Epithelial cell of proximal tubule (primary cell): ENCODE data around the gene WIPI1. TPM values are rescaled to one million over a fixed set of nuclear protein-coding genes. Genes with fewer than 3 reads are reported as not detected.
A peak's percentile ranks its signal among the peaks of the same experiment; 100 is the strongest.

Experiments
- DNase-seq: peaks from one replicate; pipeline ENCODE4 v3.0.0-alpha.2; 2011; ENCODE audit warnings: low read depth
- H3K4me3 ChIP-seq: 2 replicates; pipeline ENCODE4 v1.5.1; 2011; ENCODE audit warnings: low read depth, mild to moderate bottlenecking, low read length
- total RNA-seq: library from RNA; depleted of rRNA; stranded (reverse); fragments of >200 nt; gene quantifications from 2 replicates; pipeline ENCODE4 v1.2.3, GENCODE V29; 2015
- TF ChIP-seq, protein P1 (sequence below): conservative IDR thresholded peaks from 2 replicates; pipeline ENCODE4 v1.5.1; 2012; ENCODE audit warnings: low read depth, mild to moderate bottlenecking, low read length

WIPI1 gene
- total RNA-seq, 1 donor from 2014 or later, result 20.2 TPM

DNA sequence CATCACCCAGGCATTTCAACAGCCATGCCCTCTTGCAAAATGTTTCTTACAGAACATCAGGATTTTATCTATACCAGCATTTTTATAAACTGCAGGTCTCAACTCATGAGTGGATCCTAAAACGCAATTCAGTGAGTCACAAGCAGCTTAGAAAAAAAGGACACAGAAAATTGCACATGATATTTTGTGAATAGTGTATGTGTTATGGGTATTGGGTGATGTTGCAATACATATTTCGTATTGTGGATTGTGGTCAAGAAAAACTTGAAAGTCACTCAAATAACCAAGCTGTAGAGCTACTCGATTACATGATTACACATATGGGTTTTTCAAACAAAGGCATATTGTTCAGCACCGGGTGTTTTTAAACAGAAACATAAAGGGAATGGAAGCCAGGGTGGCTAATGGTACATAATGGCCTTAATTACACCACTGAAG lies 1.4 kb downstream of the WIPI1 start:
- H3K4me3 ChIP-seq, result peak overlapping the region; percentile 88
- TF ChIP-seq, protein P1, sequence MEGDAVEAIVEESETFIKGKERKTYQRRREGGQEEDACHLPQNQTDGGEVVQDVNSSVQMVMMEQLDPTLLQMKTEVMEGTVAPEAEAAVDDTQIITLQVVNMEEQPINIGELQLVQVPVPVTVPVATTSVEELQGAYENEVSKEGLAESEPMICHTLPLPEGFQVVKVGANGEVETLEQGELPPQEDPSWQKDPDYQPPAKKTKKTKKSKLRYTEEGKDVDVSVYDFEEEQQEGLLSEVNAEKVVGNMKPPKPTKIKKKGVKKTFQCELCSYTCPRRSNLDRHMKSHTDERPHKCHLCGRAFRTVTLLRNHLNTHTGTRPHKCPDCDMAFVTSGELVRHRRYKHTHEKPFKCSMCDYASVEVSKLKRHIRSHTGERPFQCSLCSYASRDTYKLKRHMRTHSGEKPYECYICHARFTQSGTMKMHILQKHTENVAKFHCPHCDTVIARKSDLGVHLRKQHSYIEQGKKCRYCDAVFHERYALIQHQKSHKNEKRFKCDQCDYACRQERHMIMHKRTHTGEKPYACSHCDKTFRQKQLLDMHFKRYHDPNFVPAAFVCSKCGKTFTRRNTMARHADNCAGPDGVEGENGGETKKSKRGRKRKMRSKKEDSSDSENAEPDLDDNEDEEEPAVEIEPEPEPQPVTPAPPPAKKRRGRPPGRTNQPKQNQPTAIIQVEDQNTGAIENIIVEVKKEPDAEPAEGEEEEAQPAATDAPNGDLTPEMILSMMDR, result no peak
- DNase-seq, result no peak

DNA sequence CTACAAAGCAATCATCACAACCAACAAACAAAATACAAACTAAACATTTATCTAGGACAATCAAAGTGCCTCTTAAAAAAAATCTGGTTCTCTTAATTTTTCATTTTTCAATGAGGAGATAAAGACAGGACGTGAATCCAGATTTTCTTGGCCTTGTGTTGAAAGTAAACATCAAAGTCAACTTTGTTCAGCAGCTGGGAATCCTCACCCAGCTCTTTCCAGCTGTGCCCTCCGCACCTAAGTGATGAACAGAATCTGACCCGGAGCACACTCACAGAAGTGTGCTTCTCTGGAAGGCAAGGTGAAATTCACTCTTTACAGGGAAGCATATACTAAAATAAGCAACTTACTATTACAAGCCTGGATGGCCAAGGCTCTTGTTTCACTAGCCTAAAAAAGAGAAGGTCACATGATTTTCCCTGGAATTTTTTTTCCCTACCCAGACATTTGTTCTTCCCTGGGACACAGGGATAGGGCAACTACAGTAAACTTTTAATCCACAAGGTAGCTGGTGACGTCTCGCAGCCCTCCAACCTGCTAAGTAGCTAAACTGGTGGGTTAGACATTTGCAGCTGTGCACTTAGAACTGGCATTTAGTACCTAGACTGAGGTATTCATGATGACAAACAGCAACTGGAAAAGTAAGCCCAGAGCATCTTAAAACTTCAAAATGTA lies 3.2 kb downstream of the WIPI1 start:
- TF ChIP-seq, protein P1, result no peak
- H3K4me3 ChIP-seq, result no peak overlapping the region
- no peak for DNase-seq

DNA sequence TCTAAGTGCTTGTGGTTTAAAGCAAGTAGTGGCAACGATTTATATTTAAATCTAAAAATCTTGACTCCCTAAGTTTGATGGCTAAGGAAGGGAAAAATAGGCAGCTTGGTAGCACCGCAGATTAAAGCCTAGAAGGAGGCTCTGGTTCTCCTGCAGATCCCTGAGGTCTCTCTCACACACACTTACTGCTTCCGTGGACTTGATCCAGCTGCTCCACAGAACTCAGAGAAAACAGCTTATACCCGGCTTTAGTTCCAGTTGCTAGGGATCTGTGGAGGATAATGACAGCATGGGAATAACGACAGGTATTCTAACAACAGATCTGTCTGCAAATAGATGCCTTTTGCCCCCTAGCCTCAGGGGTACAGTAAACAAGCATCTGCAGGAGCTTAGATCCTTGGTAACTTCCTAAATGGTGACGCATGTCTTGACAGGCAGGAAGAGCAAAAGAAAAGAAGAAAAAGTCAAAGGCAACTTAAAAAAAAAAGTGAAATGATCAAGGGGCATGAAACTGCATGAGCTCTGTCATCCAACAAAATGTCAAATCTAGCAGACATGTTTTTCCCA lies 4.5 kb downstream of the WIPI1 start:
- TF ChIP-seq, protein P1, result no peak
- H3K4me3 ChIP-seq, result no peak overlapping the region
- DNase-seq, result no peak

DNA sequence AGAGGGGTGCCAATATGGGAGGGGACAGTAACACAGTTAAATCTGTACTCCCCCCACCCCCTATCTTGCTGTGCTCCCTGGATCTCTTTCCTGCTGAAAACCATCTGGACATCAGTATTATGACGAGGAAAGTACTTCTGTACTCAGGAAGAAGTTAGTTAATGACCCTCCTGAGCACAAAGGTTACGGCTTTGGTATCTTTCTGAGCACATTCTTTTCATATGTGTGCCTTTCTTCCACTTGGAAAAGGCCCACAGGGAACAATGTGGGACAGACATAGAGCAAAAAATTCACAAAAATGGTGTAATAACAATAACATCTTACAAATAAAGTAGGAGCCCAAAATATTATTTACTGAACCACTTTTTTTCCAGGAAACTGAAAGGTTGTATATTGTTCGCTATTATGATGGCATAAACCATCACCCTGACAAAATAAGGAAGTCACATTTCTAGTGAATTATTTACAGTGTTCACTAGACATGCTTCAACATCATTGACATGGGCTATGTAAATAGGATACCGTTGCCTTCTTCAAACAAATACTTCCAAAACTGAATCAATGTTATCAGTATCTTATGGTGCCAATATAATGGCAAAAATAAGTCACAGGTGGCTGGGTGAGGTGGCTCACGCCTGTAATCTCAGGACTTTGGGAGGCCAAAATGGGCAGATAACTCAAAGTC lies 5.5 kb downstream of the WIPI1 start:
- no peak overlapping the region for H3K4me3 ChIP-seq
- TF ChIP-seq, protein P1, result no peak
- no peak for DNase-seq

- no peak overlapping the region for H3K4me3 ChIP-seq
- TF ChIP-seq, protein P1, result no peak
- DNase-seq, result no peak
Measured at GRCh38 chr17:68450801-68451200, 6.5 kb downstream of the WIPI1 start.

DNA sequence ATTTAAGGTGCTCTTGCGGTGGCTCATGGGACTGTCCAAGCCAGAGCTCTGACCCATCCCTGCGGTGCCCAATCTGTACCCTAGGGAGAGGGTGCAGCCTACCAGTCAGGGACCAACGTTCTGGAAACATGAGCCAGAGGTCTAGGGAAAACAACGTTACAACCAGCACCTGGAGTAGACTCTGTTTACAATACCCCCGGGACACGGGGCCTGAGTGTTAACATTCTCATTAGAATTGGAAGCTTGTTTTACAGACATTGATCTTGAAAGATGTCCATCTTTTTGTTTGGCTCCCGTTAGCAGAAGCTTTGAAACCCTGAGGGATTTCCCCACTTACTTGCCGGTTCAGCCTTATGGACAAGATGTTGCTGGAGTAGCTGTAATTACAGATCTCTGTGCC lies 6.9 kb downstream of the WIPI1 start:
- DNase-seq, result no peak
- no peak overlapping the region for H3K4me3 ChIP-seq
- TF ChIP-seq, protein P1, result no peak
